ENCODE results near the gene COL5A1. TPM values are rescaled to one million over a fixed set of nuclear protein-coding genes. Genes with fewer than 3 reads are reported as not detected.

COL5A1 gene
- total and polyA plus RNA-seq, 2 donors (not counting 1 experiment from before 2014, with no cell fraction given): 72.8 to 109 TPM

GRCh38 chr9:134827559-134827958 is 186.0 kb downstream of the COL5A1 start:
- H3K27ac ChIP-seq (ENCODE audit: insufficient read depth, low read length): no peak overlapping the region
- no peak overlapping the region for H3K9ac ChIP-seq (ENCODE audit: insufficient read depth, low read length)
- H4K20me1 ChIP-seq (ENCODE audit: control insufficient read depth, extremely low read depth, insufficient read depth, low read length): no peaks in the 10 kb centered on the region
- no peaks in the 10 kb centered on the region for H3K79me2 ChIP-seq (ENCODE audit: control insufficient read depth, insufficient read depth, low read length)
- no peak overlapping the region for H3K4me2 ChIP-seq (ENCODE audit: extremely low read depth, insufficient read depth, low read length)
- TF ChIP-seq CTCF (conservative IDR thresholded peaks at IDR 0.05 in 1 of 2, IDR thresholded peaks at IDR 0.05 in 1 of 2; ENCODE audit: low read depth in 1 of 2, low read length in 2 of 2) (no peak), EZH2 (IDR thresholded peaks at IDR 0.05; ENCODE audit: low read length, missing control alignments) (no peak)
- H3K9me3 ChIP-seq (ENCODE audit: control insufficient read depth, insufficient read depth, low read depth, low read length): no peaks in the 10 kb centered on the region
- H3K36me3 ChIP-seq (ENCODE audit: control insufficient read depth, insufficient read depth, low read length): peaks cover 53% of the 10 kb centered on the region
- DNase-seq (ENCODE audit: low read depth in 2 of 2): no peak
- no peaks in the 10 kb centered on the region for H3K27me3 ChIP-seq (ENCODE audit: control insufficient read depth, insufficient read depth, low read length)
- H3K4me1 ChIP-seq (ENCODE audit: control insufficient read depth, extremely low read depth, insufficient read depth, low read length): no peaks in the 10 kb centered on the region
- no peak overlapping the region for H3K4me3 ChIP-seq (replicated peaks in 1 of 4; ENCODE audit: control extremely low read depth in 1 of 4, insufficient read depth in 1 of 4, low read depth in 3 of 4, low read length in 4 of 4)
- no peak overlapping the region for H2AFZ ChIP-seq (ENCODE audit: low read length)

- Histone ChIP-seq H3K4me3 (replicated peaks in 1 of 4; ENCODE audit: control extremely low read depth in 1 of 4, insufficient read depth in 1 of 4, low read depth in 3 of 4, low read length in 4 of 4) (no peak overlapping the region), H2AFZ (ENCODE audit: low read length) (no peak overlapping the region), H3K9ac (ENCODE audit: insufficient read depth, low read length) (no peak overlapping the region), H3K27ac (ENCODE audit: insufficient read depth, low read length) (no peak overlapping the region), H3K4me1 (ENCODE audit: control insufficient read depth, extremely low read depth, insufficient read depth, low read length) (no peaks in the 10 kb centered on the region), H3K36me3 (ENCODE audit: control insufficient read depth, insufficient read depth, low read length) (peaks cover 50% of the 10 kb centered on the region), H3K9me3 (ENCODE audit: control insufficient read depth, insufficient read depth, low read depth, low read length) (no peaks in the 10 kb centered on the region), H3K4me2 (ENCODE audit: extremely low read depth, insufficient read depth, low read length) (no peak overlapping the region), H4K20me1 (ENCODE audit: control insufficient read depth, extremely low read depth, insufficient read depth, low read length) (no peaks in the 10 kb centered on the region), H3K27me3 (ENCODE audit: control insufficient read depth, insufficient read depth, low read length) (no peaks in the 10 kb centered on the region), H3K79me2 (ENCODE audit: control insufficient read depth, insufficient read depth, low read length) (no peaks in the 10 kb centered on the region)
- DNase-seq (ENCODE audit: low read depth in 2 of 2): no peak
- TF ChIP-seq EZH2 (IDR thresholded peaks at IDR 0.05; ENCODE audit: low read length, missing control alignments) (no peak), CTCF (conservative IDR thresholded peaks at IDR 0.05 in 1 of 2, IDR thresholded peaks at IDR 0.05 in 1 of 2; ENCODE audit: low read depth in 1 of 2, low read length in 2 of 2) (no peak)
Measured at GRCh38 chr9:134827993-134828392, 186.4 kb downstream of the COL5A1 start.

GRCh38 chr9:134828892-134829291 is 187.3 kb downstream of the COL5A1 start:
- no peak for TF ChIP-seq EZH2 (IDR thresholded peaks at IDR 0.05; ENCODE audit: low read length, missing control alignments)
- TF ChIP-seq CTCF (conservative IDR thresholded peaks at IDR 0.05 in 1 of 2, IDR thresholded peaks at IDR 0.05 in 1 of 2; ENCODE audit: low read depth in 1 of 2, low read length in 2 of 2): no peak
- Histone ChIP-seq H3K4me2 (ENCODE audit: extremely low read depth, insufficient read depth, low read length) (no peak overlapping the region), H4K20me1 (ENCODE audit: control insufficient read depth, extremely low read depth, insufficient read depth, low read length) (no peaks in the 10 kb centered on the region), H3K9me3 (ENCODE audit: control insufficient read depth, insufficient read depth, low read depth, low read length) (no peaks in the 10 kb centered on the region), H3K9ac (ENCODE audit: insufficient read depth, low read length) (no peak overlapping the region), H3K36me3 (ENCODE audit: control insufficient read depth, insufficient read depth, low read length) (peaks cover 49% of the 10 kb centered on the region), H3K79me2 (ENCODE audit: control insufficient read depth, insufficient read depth, low read length) (no peaks in the 10 kb centered on the region), H3K27me3 (ENCODE audit: control insufficient read depth, insufficient read depth, low read length) (no peaks in the 10 kb centered on the region), H3K4me1 (ENCODE audit: control insufficient read depth, extremely low read depth, insufficient read depth, low read length) (no peaks in the 10 kb centered on the region), H3K27ac (ENCODE audit: insufficient read depth, low read length) (no peak overlapping the region), H2AFZ (ENCODE audit: low read length) (no peak overlapping the region), H3K4me3 (replicated peaks in 1 of 4; ENCODE audit: control extremely low read depth in 1 of 4, insufficient read depth in 1 of 4, low read depth in 3 of 4, low read length in 4 of 4) (no peak overlapping the region)
- no peak for DNase-seq (ENCODE audit: low read depth in 2 of 2)

Data from fibroblast of lung (primary cell).